ENCODE results near the gene TRIM9. TPM values are rescaled to one million over a fixed set of nuclear protein-coding genes. Genes with fewer than 3 reads are reported as not detected.

The TRIM9 gene
- total RNA-seq, 1 experiment from 2014 or later = 9.8 TPM

DNA sequence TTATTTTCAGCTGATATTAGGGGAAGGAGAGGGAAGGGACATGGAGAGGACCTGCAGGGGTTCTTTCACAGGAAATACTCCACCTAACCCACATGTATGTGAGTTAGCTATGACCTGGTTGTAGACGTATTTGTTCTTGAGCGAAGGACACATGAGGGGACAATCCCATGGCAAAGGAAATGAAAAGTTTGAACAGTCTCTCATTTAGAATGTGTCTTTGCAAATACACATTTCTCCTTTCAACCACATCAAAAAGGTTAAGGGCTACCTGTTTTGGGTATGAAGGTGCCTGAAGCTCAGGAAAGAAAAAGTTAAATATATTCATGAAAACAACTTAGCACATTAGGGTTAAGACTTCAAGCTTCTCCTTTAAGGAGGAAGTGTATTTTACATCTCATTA lies 158.0 kb downstream of the TRIM9 start:
- Histone ChIP-seq H3K4me1 (ENCODE audit: insufficient read depth, low read length, poor library complexity, severe bottlenecking) (peaks cover 8% of the 10 kb centered on the region), H3K4me3 (ENCODE audit: low read depth, low read length, poor library complexity, severe bottlenecking) (no peak overlapping the region), H3K36me3 (ENCODE audit: insufficient read depth, low read length, poor library complexity, severe bottlenecking) (no peaks in the 10 kb centered on the region), H3K9me3 (ENCODE audit: low read depth, low read length, poor library complexity, severe bottlenecking) (no peaks in the 10 kb centered on the region), H3K27ac (ENCODE audit: low read depth, low read length, poor library complexity, severe bottlenecking) (no peak overlapping the region), H3K27me3 (replicated peaks; ENCODE audit: insufficient read depth, low read depth, low read length, poor library complexity) (no peaks in the 10 kb centered on the region)
- no TSS peak for BruUV-seq (replicated peaks)
- ChIA-PET POLR2A (ENCODE audit: low non-redundant PET) (interaction anchor here (0.7 kb wide), 1 partner anchor 238 kb away, joined by 3 read pairs; no protein-coding TSS in a partner anchor), CTCF (no interaction called here)
- TF ChIP-seq EZH2 (IDR thresholded peaks at IDR 0.05; ENCODE audit: borderline replicate concordance, low read depth, low read length, poor library complexity, severe bottlenecking) = no peak
- TF ChIP-seq, protein P1, sequence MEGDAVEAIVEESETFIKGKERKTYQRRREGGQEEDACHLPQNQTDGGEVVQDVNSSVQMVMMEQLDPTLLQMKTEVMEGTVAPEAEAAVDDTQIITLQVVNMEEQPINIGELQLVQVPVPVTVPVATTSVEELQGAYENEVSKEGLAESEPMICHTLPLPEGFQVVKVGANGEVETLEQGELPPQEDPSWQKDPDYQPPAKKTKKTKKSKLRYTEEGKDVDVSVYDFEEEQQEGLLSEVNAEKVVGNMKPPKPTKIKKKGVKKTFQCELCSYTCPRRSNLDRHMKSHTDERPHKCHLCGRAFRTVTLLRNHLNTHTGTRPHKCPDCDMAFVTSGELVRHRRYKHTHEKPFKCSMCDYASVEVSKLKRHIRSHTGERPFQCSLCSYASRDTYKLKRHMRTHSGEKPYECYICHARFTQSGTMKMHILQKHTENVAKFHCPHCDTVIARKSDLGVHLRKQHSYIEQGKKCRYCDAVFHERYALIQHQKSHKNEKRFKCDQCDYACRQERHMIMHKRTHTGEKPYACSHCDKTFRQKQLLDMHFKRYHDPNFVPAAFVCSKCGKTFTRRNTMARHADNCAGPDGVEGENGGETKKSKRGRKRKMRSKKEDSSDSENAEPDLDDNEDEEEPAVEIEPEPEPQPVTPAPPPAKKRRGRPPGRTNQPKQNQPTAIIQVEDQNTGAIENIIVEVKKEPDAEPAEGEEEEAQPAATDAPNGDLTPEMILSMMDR (conservative IDR thresholded peaks at IDR 0.05; ENCODE audit: low read depth, low read length) = no peak
- no peak for DNase-seq (ENCODE audit: low spot score)
- intact Hi-C loops (cut with micrococcal nuclease; ENCODE audit: unreplicated experiment) = no loop called here

DNA sequence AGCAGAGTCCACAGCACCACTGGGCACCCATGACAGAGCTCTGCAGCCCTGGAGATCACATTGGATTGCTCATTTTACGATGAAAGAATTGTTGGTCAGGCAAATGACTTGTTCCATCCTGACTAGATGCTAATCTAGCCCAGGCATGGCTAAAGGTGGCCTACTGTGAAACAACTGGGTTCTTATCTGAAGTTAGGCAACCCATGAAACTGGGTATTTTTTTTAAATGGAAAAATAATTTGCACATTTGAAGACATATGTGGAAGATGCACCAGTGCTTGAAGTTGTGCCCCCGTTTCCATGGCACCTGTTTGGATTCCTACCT lies 158.9 kb downstream of the TRIM9 start:
- CTCF ChIA-PET = no interaction called here

DNA sequence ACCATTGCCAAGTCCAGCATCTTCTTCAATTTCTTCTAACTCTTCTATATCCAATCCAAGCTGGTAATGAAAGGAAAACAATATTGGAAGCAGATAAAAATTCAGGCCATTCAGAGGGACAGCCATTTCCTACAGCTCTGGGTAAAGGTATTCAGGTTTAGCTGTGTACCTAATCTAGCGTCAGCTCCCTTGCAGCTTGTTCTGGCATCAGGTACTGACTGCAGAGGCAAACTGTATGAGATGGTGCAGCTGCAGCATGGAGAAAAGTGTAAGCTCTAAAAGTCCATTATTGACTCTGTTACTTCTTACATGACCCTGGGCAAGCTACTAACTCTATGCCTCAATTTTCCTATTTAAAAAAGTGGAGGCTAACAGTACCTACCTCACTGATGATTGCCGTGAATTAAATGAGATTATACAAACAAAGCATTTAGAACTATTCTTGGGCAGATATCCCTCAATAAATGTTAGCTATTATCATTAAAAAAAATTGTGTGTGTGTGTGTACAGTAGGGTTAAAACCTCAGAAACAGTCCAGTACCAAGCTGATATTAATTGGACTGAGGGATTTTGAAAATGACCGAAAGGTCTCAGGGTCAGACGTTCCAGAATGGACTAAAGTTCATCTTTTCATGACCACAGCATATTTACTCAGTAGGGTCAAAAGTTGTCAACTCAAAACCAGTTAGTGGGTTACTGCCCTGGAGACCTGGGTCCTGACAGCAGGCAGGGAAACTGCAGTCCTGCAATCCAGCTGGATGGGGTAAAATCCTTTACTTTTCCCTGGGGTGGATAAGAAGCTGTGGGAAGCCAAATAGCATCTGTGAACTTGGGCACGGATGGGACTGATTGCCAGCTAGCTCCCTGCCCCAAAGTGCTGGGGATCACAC lies 159.5 kb downstream of the TRIM9 start:
- no peaks in the 10 kb centered on the region for H3K36me3 ChIP-seq (ENCODE audit: insufficient read depth, low read length, poor library complexity, severe bottlenecking)
- no peaks in the 10 kb centered on the region for H3K9me3 ChIP-seq (ENCODE audit: low read depth, low read length, poor library complexity, severe bottlenecking)
- no TSS peak for BruUV-seq (replicated peaks)
- no peak overlapping the region for H3K4me3 ChIP-seq (ENCODE audit: low read depth, low read length, poor library complexity, severe bottlenecking)
- intact Hi-C loops (cut with micrococcal nuclease; ENCODE audit: unreplicated experiment) = no loop called here
- ChIA-PET CTCF (no interaction called here), POLR2A (ENCODE audit: low non-redundant PET) (no interaction called here)
- H3K27ac ChIP-seq (ENCODE audit: low read depth, low read length, poor library complexity, severe bottlenecking) = no peak overlapping the region
- no peak for TF ChIP-seq EZH2 (IDR thresholded peaks at IDR 0.05; ENCODE audit: borderline replicate concordance, low read depth, low read length, poor library complexity, severe bottlenecking)
- TF ChIP-seq, protein P1 (conservative IDR thresholded peaks at IDR 0.05; ENCODE audit: low read depth, low read length) = no peak
- no peak for DNase-seq (ENCODE audit: low spot score)
- peaks cover 8% of the 10 kb centered on the region for H3K4me1 ChIP-seq (ENCODE audit: insufficient read depth, low read length, poor library complexity, severe bottlenecking)
- no peaks in the 10 kb centered on the region for H3K27me3 ChIP-seq (replicated peaks; ENCODE audit: insufficient read depth, low read depth, low read length, poor library complexity)

More for the DNA sequence above, 158.9 kb downstream of the TRIM9 start:
- H3K27me3 ChIP-seq (replicated peaks; ENCODE audit: insufficient read depth, low read depth, low read length, poor library complexity) = no peaks in the 10 kb centered on the region
- H3K36me3 ChIP-seq (ENCODE audit: insufficient read depth, low read length, poor library complexity, severe bottlenecking) = no peaks in the 10 kb centered on the region
- H3K9me3 ChIP-seq (ENCODE audit: low read depth, low read length, poor library complexity, severe bottlenecking) = no peaks in the 10 kb centered on the region
- peaks cover 8% of the 10 kb centered on the region for H3K4me1 ChIP-seq (ENCODE audit: insufficient read depth, low read length, poor library complexity, severe bottlenecking)
- H3K4me3 ChIP-seq (ENCODE audit: low read depth, low read length, poor library complexity, severe bottlenecking) = no peak overlapping the region
- no peak overlapping the region for H3K27ac ChIP-seq (ENCODE audit: low read depth, low read length, poor library complexity, severe bottlenecking)
- intact Hi-C loops (cut with micrococcal nuclease; ENCODE audit: unreplicated experiment) = no loop called here
- TF ChIP-seq EZH2 (IDR thresholded peaks at IDR 0.05; ENCODE audit: borderline replicate concordance, low read depth, low read length, poor library complexity, severe bottlenecking) = no peak
- TF ChIP-seq, protein P1 (conservative IDR thresholded peaks at IDR 0.05; ENCODE audit: low read depth, low read length) = no peak
- DNase-seq (ENCODE audit: low spot score) = no peak
- POLR2A ChIA-PET (ENCODE audit: low non-redundant PET) = no interaction called here
- no TSS peak for BruUV-seq (replicated peaks)

Measured in A673 (cell line).